Tibial artery (tissue), 4 donors: ENCODE results near the gene SMAD2.

Source experiments
- DNase-seq, 2 donors: peaks; one replicate each; pipeline ENCODE4 v3.0.0-alpha.2; 2019
- H3K27ac ChIP-seq, 2 donors: fragments of 200-600 bp; sonication (generic) in 1 of 2; 1 replicate in 1 of 2; 2 replicates in 1 of 2; pipeline ENCODE4 v1.5.1; 2018 to 2019; ENCODE audit warnings: mild to moderate bottlenecking in 1 of 2
- H3K27me3 ChIP-seq, 2 donors: fragments of 200-600 bp; sonication (generic) in 1 of 2; one replicate each; pipeline versions ENCODE4 v1.5.1 to v1.6.0; 2016 to 2019
- H3K36me3 ChIP-seq, 3 donors: fragments of 200-600 bp; sonication (generic) in 2 of 3; one replicate each; pipeline ENCODE4 v1.5.1; 2016 to 2019; ENCODE audit warnings: mild to moderate bottlenecking in 2 of 3
- H3K4me1 ChIP-seq, 4 donors: fragments of 200-600 bp; sonication (generic) in 2 of 4; 1 replicate in 3 of 4; 2 replicates in 1 of 4; pipeline ENCODE4 v1.5.1; 2016 to 2019
- H3K4me3 ChIP-seq, 2 donors: fragments of 200-600 bp; sonication (generic) in 1 of 2; 1 replicate in 1 of 2; 2 replicates in 1 of 2; pipeline ENCODE4 v1.5.1; 2018 to 2019; ENCODE audit warnings: mild to moderate bottlenecking in 2 of 2
- H3K9me3 ChIP-seq, 3 donors: fragments of 200-600 bp; sonication (generic) in 1 of 3; one replicate each; pipeline ENCODE4 v1.5.1; 2016 to 2019
- CTCF ChIP-seq, 2 experiments: fragments of 200-600 bp in 1 of 2; fragments of 450-650 bp in 1 of 2; IDR thresholded peaks; one replicate each; pipeline ENCODE4 v1.5.1; 2017 to 2019; ENCODE audit warnings: antibody characterized with exemption in 2 of 2, mild to moderate bottlenecking in 1 of 2, moderate library complexity in 1 of 2
- intact Hi-C: fragments of 100-400 bp; cut with DNase I; formaldehyde crosslinking; loops from one replicate; pipeline ENCODE4 v1.15.0; 2023; ENCODE audit warnings: low total_unique reads

The SMAD2 gene

GRCh38 chr18:47883771-47884413 lies 46.6 kb downstream of the SMAD2 start:
- H3K4me1 ChIP-seq = peaks cover 0 to 2% (median 0%) of the 10 kb centered on the region in 4 donors
- no peak overlapping the region for H3K4me3 ChIP-seq
- intact Hi-C loops = no loop called here
- no peak overlapping the region for H3K27ac ChIP-seq
- H3K27me3 ChIP-seq = no peaks in the 10 kb centered on the region
- H3K36me3 ChIP-seq = peaks cover 4 to 19% (median 14%) of the 10 kb centered on the region in 3 donors
- H3K9me3 ChIP-seq = no peaks in the 10 kb centered on the region
- no peak for DNase-seq
- TF ChIP-seq CTCF (IDR thresholded peaks at IDR 0.05) = no peak

- Histone ChIP-seq H3K27ac (no peak overlapping the region), H3K27me3 (no peaks in the 10 kb centered on the region), H3K4me3 (no peak overlapping the region), H3K9me3 (no peaks in the 10 kb centered on the region), H3K36me3 (peaks cover 4 to 19% (median 14%) of the 10 kb centered on the region in 3 donors), H3K4me1 (peaks cover 0 to 2% (median 0%) of the 10 kb centered on the region in 4 donors)
- intact Hi-C loops = no loop called here
- no peak for TF ChIP-seq CTCF (IDR thresholded peaks at IDR 0.05)
- DNase-seq = no peak
Measured at GRCh38 chr18:47882641-47883040, 47.8 kb downstream of the SMAD2 start.

- Histone ChIP-seq H3K4me1 (peaks cover 0 to 2% (median 0%) of the 10 kb centered on the region in 4 donors), H3K4me3 (no peak overlapping the region), H3K36me3 (peaks cover 4 to 19% (median 14%) of the 10 kb centered on the region in 3 donors), H3K27me3 (no peaks in the 10 kb centered on the region), H3K27ac (no peak overlapping the region), H3K9me3 (no peaks in the 10 kb centered on the region)
- no peak for TF ChIP-seq CTCF (IDR thresholded peaks at IDR 0.05)
- intact Hi-C loops = no loop called here
- no peak for DNase-seq
Measured at GRCh38 chr18:47881752-47882455, 48.6 kb downstream of the SMAD2 start.

GRCh38 chr18:47881042-47881441 lies 49.4 kb downstream of the SMAD2 start:
- H3K27ac ChIP-seq = no peak overlapping the region
- H3K27me3 ChIP-seq = no peaks in the 10 kb centered on the region
- H3K9me3 ChIP-seq = no peaks in the 10 kb centered on the region
- H3K4me1 ChIP-seq = peaks cover 0 to 2% (median 0%) of the 10 kb centered on the region in 4 donors
- peaks cover 4 to 19% (median 14%) of the 10 kb centered on the region in 3 donors for H3K36me3 ChIP-seq
- no peak for DNase-seq
- no peak for TF ChIP-seq CTCF (IDR thresholded peaks at IDR 0.05)
- intact Hi-C loops = no loop called here
- no peak overlapping the region for H3K4me3 ChIP-seq

- Histone ChIP-seq H3K4me3 (no peak overlapping the region), H3K9me3 (no peaks in the 10 kb centered on the region), H3K36me3 (peaks cover 4 to 12% (median 8%) of the 10 kb centered on the region in 3 donors), H3K4me1 (no peaks in the 10 kb centered on the region), H3K27ac (no peak overlapping the region), H3K27me3 (no peaks in the 10 kb centered on the region)
- no peak for DNase-seq
- intact Hi-C loops = no loop called here
- no peak for TF ChIP-seq CTCF (IDR thresholded peaks at IDR 0.05)
Measured at GRCh38 chr18:47877892-47878291, 52.6 kb downstream of the SMAD2 start.
